Measurements from ENCODE around the gene TRPC4AP. TPM values are rescaled to one million over a fixed set of nuclear protein-coding genes. Genes with fewer than 3 reads are reported as not detected.
"Not testable (repeated sequence)": the region's sequence is repeated elsewhere in the genome, so short reads cannot be mapped to it uniquely, and the experiment has no call there.

TRPC4AP gene
- total and polyA plus RNA-seq, 9 donors, result 30.5 to 51.8 (median 40.7) TPM

DNA sequence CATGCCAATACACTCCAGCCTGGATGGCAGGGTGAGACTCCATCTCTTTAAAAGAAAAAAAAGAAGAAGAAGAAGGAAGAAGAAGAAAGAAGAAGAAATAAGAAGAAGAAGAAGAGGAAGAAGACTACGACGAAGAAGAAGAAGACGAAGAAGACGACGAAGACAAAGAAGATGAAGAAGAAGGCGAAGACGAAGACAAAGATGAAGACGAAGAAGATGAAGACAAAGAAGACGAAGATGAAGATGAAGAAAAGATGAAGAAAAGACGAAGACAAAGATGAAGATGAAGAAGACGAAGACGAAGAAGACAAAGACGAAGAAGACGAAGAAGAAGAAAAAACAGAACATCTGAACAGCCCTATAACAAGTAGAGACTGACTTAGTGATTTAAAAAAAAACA lies 33.0 kb downstream of the TRPC4AP start:
- TF ChIP-seq, protein P1, sequence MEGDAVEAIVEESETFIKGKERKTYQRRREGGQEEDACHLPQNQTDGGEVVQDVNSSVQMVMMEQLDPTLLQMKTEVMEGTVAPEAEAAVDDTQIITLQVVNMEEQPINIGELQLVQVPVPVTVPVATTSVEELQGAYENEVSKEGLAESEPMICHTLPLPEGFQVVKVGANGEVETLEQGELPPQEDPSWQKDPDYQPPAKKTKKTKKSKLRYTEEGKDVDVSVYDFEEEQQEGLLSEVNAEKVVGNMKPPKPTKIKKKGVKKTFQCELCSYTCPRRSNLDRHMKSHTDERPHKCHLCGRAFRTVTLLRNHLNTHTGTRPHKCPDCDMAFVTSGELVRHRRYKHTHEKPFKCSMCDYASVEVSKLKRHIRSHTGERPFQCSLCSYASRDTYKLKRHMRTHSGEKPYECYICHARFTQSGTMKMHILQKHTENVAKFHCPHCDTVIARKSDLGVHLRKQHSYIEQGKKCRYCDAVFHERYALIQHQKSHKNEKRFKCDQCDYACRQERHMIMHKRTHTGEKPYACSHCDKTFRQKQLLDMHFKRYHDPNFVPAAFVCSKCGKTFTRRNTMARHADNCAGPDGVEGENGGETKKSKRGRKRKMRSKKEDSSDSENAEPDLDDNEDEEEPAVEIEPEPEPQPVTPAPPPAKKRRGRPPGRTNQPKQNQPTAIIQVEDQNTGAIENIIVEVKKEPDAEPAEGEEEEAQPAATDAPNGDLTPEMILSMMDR (IDR thresholded peaks at IDR 0.05), result no peak
- TF ChIP-seq EP300 (IDR thresholded peaks at IDR 0.05), result no peak
- no peak for TF ChIP-seq POLR2A (IDR thresholded peaks at IDR 0.05)
- Histone ChIP-seq H3K27me3 (no peaks in the 10 kb centered on the region), H3K4me1 (ENCODE audit: insufficient read depth) (no peaks in the 10 kb centered on the region), H3K4me3 (no peak overlapping the region), H3K27ac (no peak overlapping the region), H3K36me3 (no peaks in the 10 kb centered on the region), H3K9me3 (no peaks in the 10 kb centered on the region)
- WGBS, 3 donors, result 93 to 96% (median 95%) methylated on average over 14 of the region's 14 CpGs
- intact Hi-C loops (cut with DNase I), result no loop called here
- no peak for DNase-seq

DNA sequence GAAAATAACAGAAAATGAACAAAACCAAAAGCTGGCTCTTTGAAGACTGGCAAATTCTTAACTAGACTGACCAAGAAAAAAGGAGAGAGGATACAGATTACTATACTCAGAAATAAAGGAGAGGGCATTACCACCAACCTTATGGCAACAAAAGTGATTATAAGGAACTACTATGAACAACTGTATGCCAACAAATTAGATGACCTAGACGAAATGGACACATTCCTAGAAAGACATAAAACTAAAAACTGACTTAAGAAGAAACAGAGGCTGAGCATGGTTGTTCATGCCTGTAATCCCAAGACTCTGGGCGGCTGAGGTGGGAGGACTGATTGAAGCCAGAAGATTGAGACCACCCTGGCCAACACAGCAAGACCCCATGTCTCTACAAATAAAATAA lies 33.5 kb downstream of the TRPC4AP start:
- Histone ChIP-seq H3K4me1 (ENCODE audit: insufficient read depth) (no peaks in the 10 kb centered on the region), H3K4me3 (no peak overlapping the region), H3K36me3 (no peaks in the 10 kb centered on the region), H3K27ac (no peak overlapping the region), H3K27me3 (no peaks in the 10 kb centered on the region), H3K9me3 (no peaks in the 10 kb centered on the region)
- TF ChIP-seq, protein P1 (IDR thresholded peaks at IDR 0.05), result no peak
- TF ChIP-seq POLR2A (IDR thresholded peaks at IDR 0.05) (no peak), EP300 (IDR thresholded peaks at IDR 0.05) (no peak)
- 95 to 100% (median 98%) methylated on average over 2 of the region's 2 CpGs for WGBS, 3 donors
- intact Hi-C loops (cut with DNase I), result no loop called here
- DNase-seq, result no peak

DNA sequence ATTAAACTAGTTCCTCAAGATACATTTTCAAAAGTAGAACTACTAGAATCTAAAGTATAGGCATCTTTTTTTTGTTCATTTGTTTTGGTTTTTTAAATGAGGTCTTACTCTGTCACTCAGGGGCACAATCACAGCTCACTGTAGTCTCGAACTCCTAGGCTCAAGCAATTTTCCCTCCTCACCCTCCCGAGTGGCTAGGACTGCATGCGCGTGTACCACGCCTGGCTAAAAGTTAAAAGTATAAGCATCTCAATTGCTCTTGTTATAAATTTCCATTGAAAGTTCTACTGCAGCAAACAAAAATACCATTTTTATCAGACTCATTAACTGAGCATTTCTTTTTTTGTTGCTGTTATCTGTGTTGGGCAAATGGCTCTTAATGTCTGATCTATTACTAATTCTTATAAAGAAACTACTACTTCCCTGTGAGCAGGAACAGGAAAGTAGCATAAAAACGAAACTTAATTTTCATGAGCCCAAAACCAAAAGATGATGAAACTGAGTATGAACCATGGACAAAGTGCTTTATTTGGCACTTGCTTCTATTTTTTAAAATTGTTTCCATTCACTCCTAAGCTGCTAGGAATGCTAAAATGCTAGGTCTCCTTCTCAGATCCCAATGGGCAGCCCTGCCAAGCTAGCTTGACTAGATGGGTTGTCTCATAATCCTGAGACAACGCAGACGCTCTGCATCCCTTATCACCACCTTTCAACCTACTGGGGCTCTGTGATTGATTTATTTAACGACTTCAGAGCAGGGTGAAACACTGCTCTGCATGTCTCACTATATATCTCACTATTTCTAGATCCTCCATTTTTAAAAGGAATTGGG lies 36.9 kb downstream of the TRPC4AP start:
- WGBS, 3 donors, result 84 to 86% (median 85%) methylated on average over 9 of the region's 9 CpGs
- Histone ChIP-seq H3K9me3 (no peaks in the 10 kb centered on the region), H3K4me1 (ENCODE audit: insufficient read depth) (no peaks in the 10 kb centered on the region), H3K4me3 (no peak overlapping the region), H3K27ac (no peak overlapping the region), H3K36me3 (no peaks in the 10 kb centered on the region), H3K27me3 (no peaks in the 10 kb centered on the region)
- no peak for DNase-seq
- TF ChIP-seq EP300 (IDR thresholded peaks at IDR 0.05) (no peak), POLR2A (IDR thresholded peaks at IDR 0.05) (no peak)
- TF ChIP-seq, protein P1 (IDR thresholded peaks at IDR 0.05), result no peak
- intact Hi-C loops (cut with DNase I), result no loop called here

DNA sequence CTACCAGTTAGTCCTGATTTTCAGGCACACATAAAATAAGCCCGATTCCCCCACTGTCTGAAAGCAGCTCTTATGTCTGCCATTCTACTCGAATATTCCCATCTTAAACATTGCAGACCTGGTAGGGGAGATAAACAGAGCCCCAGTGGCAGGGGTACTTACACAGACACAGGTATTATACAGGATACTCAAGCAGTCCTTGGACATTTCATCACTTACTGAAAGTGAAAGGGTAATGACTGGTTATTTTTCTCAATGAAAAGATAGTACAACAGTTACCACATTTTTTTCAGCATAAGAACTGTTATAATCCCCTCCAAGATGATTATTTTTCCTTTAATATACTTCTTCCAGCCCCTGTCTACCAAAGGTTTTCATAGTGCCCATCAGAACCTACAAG lies 37.8 kb downstream of the TRPC4AP start:
- 95 to 97% (median 96%) methylated on average over 2 of the region's 2 CpGs for WGBS, 3 donors
- TF ChIP-seq, protein P1 (IDR thresholded peaks at IDR 0.05), result no peak
- no peak for TF ChIP-seq EP300 (IDR thresholded peaks at IDR 0.05)
- no peak for TF ChIP-seq POLR2A (IDR thresholded peaks at IDR 0.05)
- Histone ChIP-seq H3K9me3 (no peaks in the 10 kb centered on the region), H3K36me3 (no peaks in the 10 kb centered on the region), H3K4me3 (no peak overlapping the region), H3K27me3 (no peaks in the 10 kb centered on the region), H3K27ac (no peak overlapping the region), H3K4me1 (ENCODE audit: insufficient read depth) (no peaks in the 10 kb centered on the region)
- intact Hi-C loops (cut with DNase I), result no loop called here
- no peak for DNase-seq

DNA sequence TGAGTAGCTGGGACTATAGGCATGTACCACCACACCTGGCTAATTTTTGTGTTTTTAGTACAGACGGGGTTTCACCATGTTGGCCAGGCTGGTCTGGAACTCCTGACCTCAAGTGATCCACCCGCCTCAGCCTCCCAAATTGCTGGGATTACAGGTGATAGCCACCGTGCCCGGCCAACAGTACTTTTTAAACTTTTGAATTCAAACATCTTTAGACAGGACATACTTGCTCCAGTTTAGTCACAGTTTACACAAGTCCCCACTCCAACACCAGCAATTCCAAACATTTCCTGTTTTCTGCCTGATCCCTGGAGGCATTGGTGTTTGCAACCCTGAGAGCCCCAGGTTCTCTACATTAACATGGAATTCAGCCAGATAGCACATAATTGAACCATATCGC lies 40.0 kb downstream of the TRPC4AP start:
- intact Hi-C loops (cut with DNase I); H3K36me3 ChIP-seq; H3K4me3 ChIP-seq; DNase-seq; H3K9me3 ChIP-seq; H3K4me1 ChIP-seq (ENCODE audit: insufficient read depth); H3K27me3 ChIP-seq; H3K27ac ChIP-seq: not testable (repeated sequence)
- 91 to 94% (median 92%) methylated on average over 5 of the region's 5 CpGs for WGBS, 3 donors
